HCT116 (cell line): Measurements from ENCODE around the gene ISM1. TPM values are rescaled to one million over a fixed set of nuclear protein-coding genes. Genes with fewer than 3 reads are reported as not detected.

ENCODE experiments used
- ATAC-seq: fragments of 200-7000 bp; cut with Tn5 transposase; 2 replicates; pipeline ENCODE4 v1.9.1; 2020; ENCODE audit warnings: mild to moderate bottlenecking, moderate library complexity
- BruUV-seq: library from RNA; stranded (reverse); fragments of 400-500 nt; replicated peaks from 2 replicates; lab custom pipeline; 2021; lab: Mats Ljungman, UMichigan
- CTCF ChIA-PET: fragments of 300-600 bp; sonication (Branson Sonifier 250); formaldehyde crosslinking; loops from one replicate; lab custom pipeline; 2021; ENCODE audit warnings: antibody characterized with exemption; lab: Charles Lee
- POLR2A ChIA-PET: fragments of 300-600, 350-600 bp; sonication (Branson Sonifier 250); formaldehyde crosslinking; loops from one replicate; lab custom pipeline; 2021; ENCODE audit warnings: antibody characterized with exemption; lab: Charles Lee
- RAD21 ChIA-PET, 2 experiments: fragments of 300-600 bp; sonication (Branson Sonifier 250); formaldehyde crosslinking; loops; one replicate each; lab custom pipeline; 2023; ENCODE audit warnings: low total read pairs in 2 of 2; ENCODE audit not compliant: uncharacterized antibody in 2 of 2, unreplicated experiment in 2 of 2, low non-redundant PET in 1 of 2; lab: Charles Lee
- DNase-seq: peaks from one replicate; pipeline ENCODE4 v3.0.0-alpha.2; 2010; ENCODE audit warnings: low read depth, low spot score
- H2AFZ ChIP-seq: fragments of 200-600 bp; shearing (Covaris generic), sonication (generic); 2 replicates; pipeline ENCODE4 v1.6.1; 2017; ENCODE audit warnings: low read depth, mixed run types, mixed read lengths, antibody characterized with exemption, low read length; ENCODE audit not compliant: poor library complexity, severe bottlenecking
- H3K27ac ChIP-seq: 2 replicates; pipeline ENCODE4 v1.5.1; 2012; ENCODE audit warnings: low read depth, low read length
- H3K27me3 ChIP-seq: fragments of 200-600 bp; sonication (generic); 2 replicates; pipeline ENCODE4 v1.6.1; 2016; ENCODE audit warnings: mixed run types, low read length, mixed read lengths; ENCODE audit not compliant: insufficient read depth
- H3K36me3 ChIP-seq, 2 experiments: fragments of 200-500 bp in 1 of 2; fragments of 200-600 bp in 1 of 2; sonication (Bioruptor generic) in 1 of 2; sonication (generic) in 1 of 2; 2 replicates each; pipeline versions ENCODE4 v1.5.1 to v1.6.1; 2014 to 2016; ENCODE audit warnings: low read length in 2 of 2, inconsistent platforms in 1 of 2, mixed read lengths in 1 of 2, mixed run types in 1 of 2; ENCODE audit not compliant: insufficient read depth in 2 of 2, control insufficient read depth in 1 of 2
- H3K4me1 ChIP-seq, 2 experiments: fragments of 200-600 bp in 1 of 2; sonication (generic) in 1 of 2; 2 replicates each; pipeline versions ENCODE4 v1.5.1 to v1.6.1; 2012 to 2017; ENCODE audit warnings: low read length in 2 of 2, inconsistent platforms in 1 of 2, mild to moderate bottlenecking in 1 of 2, mixed read lengths in 1 of 2, mixed run types in 1 of 2, moderate library complexity in 1 of 2; ENCODE audit not compliant: insufficient read depth in 2 of 2, control insufficient read depth in 1 of 2
- H3K4me2 ChIP-seq: fragments of 200-600 bp; sonication (generic); 2 replicates; pipeline ENCODE4 v1.6.1; 2017; ENCODE audit warnings: mixed run types, low read length, mixed read lengths
- H3K4me3 ChIP-seq, 2 experiments: fragments of 200-600 bp in 1 of 2; sonication (generic) in 1 of 2; replicated peaks in 1 of 2; 2 replicates each; pipeline ENCODE4 v1.5.1; 2011 to 2016; ENCODE audit warnings: low read length in 2 of 2, control low read depth in 1 of 2, low read depth in 1 of 2, mild to moderate bottlenecking in 1 of 2, mixed read lengths in 1 of 2, mixed run types in 1 of 2
- H3K79me2 ChIP-seq: fragments of 200-600 bp; sonication (generic); 2 replicates; pipeline ENCODE4 v1.6.1; 2017; ENCODE audit warnings: mild to moderate bottlenecking, mixed run types, low read length, moderate library complexity, mixed read lengths; ENCODE audit not compliant: insufficient read depth
- H3K9ac ChIP-seq: fragments of 200-600 bp; sonication (generic); 2 replicates; pipeline ENCODE4 v1.6.1; 2016; ENCODE audit warnings: low read length, mixed read lengths
- H3K9me2 ChIP-seq: fragments of 200-600 bp; sonication (generic), shearing (Covaris generic); 2 replicates; pipeline ENCODE4 v1.6.1; 2017; ENCODE audit warnings: mixed run types, mild to moderate bottlenecking, moderate library complexity; ENCODE audit not compliant: insufficient read depth
- H3K9me3 ChIP-seq, 2 experiments: fragments of 200-500 bp in 1 of 2; fragments of 200-600 bp in 1 of 2; sonication (Bioruptor generic) in 1 of 2; sonication (generic) in 1 of 2; 2 replicates each; pipeline ENCODE4 v1.6.1; 2014 to 2017; ENCODE audit warnings: low read length in 2 of 2, mixed read lengths in 2 of 2, inconsistent platforms in 1 of 2, low read depth in 1 of 2, mild to moderate bottlenecking in 1 of 2, mixed run types in 1 of 2, moderate library complexity in 1 of 2; ENCODE audit not compliant: control insufficient read depth in 1 of 2, insufficient read depth in 1 of 2
- H4K20me1 ChIP-seq: fragments of 200-600 bp; sonication (generic), shearing (Covaris generic); 2 replicates; pipeline ENCODE4 v1.6.1; 2017; ENCODE audit warnings: mixed run types, mild to moderate bottlenecking, moderate library complexity; ENCODE audit not compliant: insufficient read depth
- EGR1 ChIP-seq: IDR thresholded peaks from 2 replicates; pipeline ENCODE4 v1.6.1; 2012; ENCODE audit warnings: low read depth
- ELF1 ChIP-seq: IDR thresholded peaks from 2 replicates; pipeline ENCODE4 v1.6.1; 2012; ENCODE audit warnings: low read depth, borderline replicate concordance
- POLR2AphosphoS5 ChIP-seq: IDR thresholded peaks from 2 replicates; pipeline ENCODE4 v1.6.1; 2011; ENCODE audit warnings: mild to moderate bottlenecking, low read depth, low read length, moderate library complexity
- RAD21 ChIP-seq: IDR thresholded peaks from 2 replicates; pipeline ENCODE4 v1.6.1; 2012; ENCODE audit warnings: low read depth, mild to moderate bottlenecking
- SIN3A ChIP-seq: IDR thresholded peaks from 2 replicates; pipeline ENCODE4 v1.6.1; 2012; ENCODE audit warnings: low read depth
- TCF7L2 ChIP-seq: IDR thresholded peaks from 2 replicates; pipeline ENCODE4 v1.7.0; 2011; ENCODE audit warnings: borderline replicate concordance, inconsistent platforms; ENCODE audit not compliant: insufficient read depth, insufficient read length; ENCODE audit errors: extremely low read depth
- ZFX ChIP-seq: fragments of 450-650 bp; IDR thresholded peaks from 2 replicates; pipeline ENCODE4 v1.6.1; 2017
- intact Hi-C: fragments of 100-400 bp; cut with micrococcal nuclease; formaldehyde crosslinking; loops from 2 replicates; pipeline ENCODE4 v1.10.0; 2022
- total RNA-seq: library from RNA; stranded (reverse); gene quantifications from one replicate; pipeline ENCODE4 v1.2.1, GENCODE V29; 2021; ENCODE audit not compliant: unreplicated experiment
- TF ChIP-seq, protein P1 (sequence below): IDR thresholded peaks from 2 replicates; pipeline ENCODE4 v1.6.1; 2012; ENCODE audit warnings: low read depth

The ISM1 gene
- total RNA-seq, 1 experiment from 2014 or later = 0.37 TPM

- no peaks in the 10 kb centered on the region for H3K4me1 ChIP-seq
- ATAC-seq (no peak), DNase-seq (no peak)
- BruUV-seq = no TSS peak
- TF ChIP-seq SIN3A (no peak), POLR2AphosphoS5 (no peak), ZFX (no peak), ELF1 (no peak), EGR1 (no peak), TCF7L2 (no peak), RAD21 (no peak)
- TF ChIP-seq, protein P1, sequence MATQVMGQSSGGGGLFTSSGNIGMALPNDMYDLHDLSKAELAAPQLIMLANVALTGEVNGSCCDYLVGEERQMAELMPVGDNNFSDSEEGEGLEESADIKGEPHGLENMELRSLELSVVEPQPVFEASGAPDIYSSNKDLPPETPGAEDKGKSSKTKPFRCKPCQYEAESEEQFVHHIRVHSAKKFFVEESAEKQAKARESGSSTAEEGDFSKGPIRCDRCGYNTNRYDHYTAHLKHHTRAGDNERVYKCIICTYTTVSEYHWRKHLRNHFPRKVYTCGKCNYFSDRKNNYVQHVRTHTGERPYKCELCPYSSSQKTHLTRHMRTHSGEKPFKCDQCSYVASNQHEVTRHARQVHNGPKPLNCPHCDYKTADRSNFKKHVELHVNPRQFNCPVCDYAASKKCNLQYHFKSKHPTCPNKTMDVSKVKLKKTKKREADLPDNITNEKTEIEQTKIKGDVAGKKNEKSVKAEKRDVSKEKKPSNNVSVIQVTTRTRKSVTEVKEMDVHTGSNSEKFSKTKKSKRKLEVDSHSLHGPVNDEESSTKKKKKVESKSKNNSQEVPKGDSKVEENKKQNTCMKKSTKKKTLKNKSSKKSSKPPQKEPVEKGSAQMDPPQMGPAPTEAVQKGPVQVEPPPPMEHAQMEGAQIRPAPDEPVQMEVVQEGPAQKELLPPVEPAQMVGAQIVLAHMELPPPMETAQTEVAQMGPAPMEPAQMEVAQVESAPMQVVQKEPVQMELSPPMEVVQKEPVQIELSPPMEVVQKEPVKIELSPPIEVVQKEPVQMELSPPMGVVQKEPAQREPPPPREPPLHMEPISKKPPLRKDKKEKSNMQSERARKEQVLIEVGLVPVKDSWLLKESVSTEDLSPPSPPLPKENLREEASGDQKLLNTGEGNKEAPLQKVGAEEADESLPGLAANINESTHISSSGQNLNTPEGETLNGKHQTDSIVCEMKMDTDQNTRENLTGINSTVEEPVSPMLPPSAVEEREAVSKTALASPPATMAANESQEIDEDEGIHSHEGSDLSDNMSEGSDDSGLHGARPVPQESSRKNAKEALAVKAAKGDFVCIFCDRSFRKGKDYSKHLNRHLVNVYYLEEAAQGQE = no peak
- no peak overlapping the region for H3K4me2 ChIP-seq
- H3K4me3 ChIP-seq = no peak overlapping the region
- RAD21 ChIA-PET = no interaction called here
- no peaks in the 10 kb centered on the region for H3K9me3 ChIP-seq
- no peak overlapping the region for H3K9ac ChIP-seq
- H4K20me1 ChIP-seq = no peaks in the 10 kb centered on the region
- POLR2A ChIA-PET = no interaction called here
- H3K36me3 ChIP-seq = no peaks in the 10 kb centered on the region; a peak in 1 of 4 replicates
- H3K9me2 ChIP-seq = no peaks in the 10 kb centered on the region
- no peaks in the 10 kb centered on the region for H3K79me2 ChIP-seq
- no peak overlapping the region for H3K27ac ChIP-seq
- no peaks in the 10 kb centered on the region for H3K27me3 ChIP-seq
- no peak overlapping the region for H2AFZ ChIP-seq
- intact Hi-C loops = no loop called here
- CTCF ChIA-PET = interaction anchor here (3.7 kb wide), 1 partner anchor 10 kb away, joined by 13 read pairs; no protein-coding TSS in a partner anchor
These were observed 71.3 kb downstream of the ISM1 start for GRCh38 chr20:13292201-13292885.
